Measurements from ENCODE around the gene PIK3R3.
"Not testable (repeated sequence)": the region's sequence is repeated elsewhere in the genome, so short reads cannot be mapped to it uniquely, and the experiment has no call there.

Gene PIK3R3

GRCh38 chr1:46099215-46099614 is 33.2 kb downstream of the PIK3R3 start:
- no peak for DNase-seq

- no peak for DNase-seq
These were observed 34.3 kb downstream of the PIK3R3 start for GRCh38 chr1:46098027-46098712.

- no peak for DNase-seq
These were observed 35.3 kb downstream of the PIK3R3 start for GRCh38 chr1:46097149-46097472.

GRCh38 chr1:46096269-46097148 is 35.9 kb downstream of the PIK3R3 start:
- no peak for DNase-seq

GRCh38 chr1:46095110-46095509 is 37.3 kb downstream of the PIK3R3 start:
- not testable (repeated sequence) for DNase-seq

GRCh38 chr1:46094471-46095005 is 37.9 kb downstream of the PIK3R3 start:
- no peak for DNase-seq

- DNase-seq: not testable (repeated sequence)
These were observed 38.6 kb downstream of the PIK3R3 start for GRCh38 chr1:46093832-46094231.

- DNase-seq: no peak
These were observed 44.5 kb downstream of the PIK3R3 start for GRCh38 chr1:46087891-46088290.

- DNase-seq: no peak
These were observed 45.9 kb downstream of the PIK3R3 start for GRCh38 chr1:46086576-46086975.

GRCh38 chr1:46084553-46085451 is 47.6 kb downstream of the PIK3R3 start:
- no peak for DNase-seq

GRCh38 chr1:46083579-46083978 is 48.9 kb downstream of the PIK3R3 start:
- no peak for DNase-seq

- DNase-seq: no peak
These were observed 50.8 kb downstream of the PIK3R3 start for GRCh38 chr1:46081619-46082018.

- no peak for DNase-seq
These were observed 51.2 kb downstream of the PIK3R3 start for GRCh38 chr1:46081206-46081605.

- DNase-seq: no peak
These were observed 52.2 kb downstream of the PIK3R3 start for GRCh38 chr1:46080257-46080656.

- DNase-seq: no peak
These were observed 54.8 kb downstream of the PIK3R3 start for GRCh38 chr1:46077644-46078043.

GRCh38 chr1:46076343-46076742 is 56.1 kb downstream of the PIK3R3 start:
- DNase-seq: no peak

GRCh38 chr1:46072975-46073374 is 59.5 kb downstream of the PIK3R3 start:
- no peak for DNase-seq

- no peak for DNase-seq
These were observed 62.1 kb downstream of the PIK3R3 start for GRCh38 chr1:46070164-46070814.

- DNase-seq: no peak
These were observed 63.9 kb downstream of the PIK3R3 start for GRCh38 chr1:46068525-46068924.

- no peak for DNase-seq
These were observed 64.8 kb downstream of the PIK3R3 start for GRCh38 chr1:46067652-46068051.

- DNase-seq: no peak
These were observed 67.0 kb downstream of the PIK3R3 start for GRCh38 chr1:46065405-46065804.

- DNase-seq: no peak
These were observed 67.7 kb downstream of the PIK3R3 start for GRCh38 chr1:46064708-46065107.
